Hepatocyte (in vitro differentiated cells): ENCODE results near the gene CHRD. TPM values are rescaled to one million over a fixed set of nuclear protein-coding genes. Genes with fewer than 3 reads are reported as not detected.

Experiments
- DNase-seq: peaks from one replicate; pipeline ENCODE4 v3.0.0-alpha.2; 2016; ENCODE audit warnings: low spot score
- H2AFZ ChIP-seq: fragments of 200-600 bp; sonication (generic); 2 replicates; pipeline ENCODE4 v1.6.0; 2016; ENCODE audit warnings: antibody characterized with exemption, mild to moderate bottlenecking
- H3K27ac ChIP-seq: fragments of 200-600 bp; sonication (generic); 2 replicates; pipeline ENCODE4 v1.5.1; 2016; ENCODE audit warnings: mild to moderate bottlenecking
- H3K27me3 ChIP-seq: fragments of 200-600 bp; sonication (generic); 2 replicates; pipeline ENCODE4 v1.6.1; 2016
- H3K36me3 ChIP-seq: fragments of 200-600 bp; sonication (generic); replicated peaks from 2 replicates; pipeline ENCODE4 v1.5.1; 2016; ENCODE audit warnings: low read depth; ENCODE audit not compliant: insufficient read depth
- H3K4me1 ChIP-seq: fragments of 200-600 bp; sonication (generic); 2 replicates; pipeline ENCODE4 v1.5.1; 2016; ENCODE audit warnings: mild to moderate bottlenecking, moderate library complexity; ENCODE audit not compliant: insufficient read depth
- H3K4me2 ChIP-seq: fragments of 200-600 bp; sonication (generic); 2 replicates; pipeline ENCODE4 v1.6.0; 2016
- H3K4me3 ChIP-seq: fragments of 200-600 bp; sonication (generic); 2 replicates; pipeline ENCODE4 v1.5.1; 2016; ENCODE audit warnings: mild to moderate bottlenecking
- H3K79me2 ChIP-seq: fragments of 200-600 bp; sonication (generic); 2 replicates; pipeline ENCODE4 v1.6.0; 2017; ENCODE audit warnings: mild to moderate bottlenecking
- H3K9me2 ChIP-seq: fragments of 200-600 bp; sonication (generic); replicated peaks from 2 replicates; pipeline ENCODE4 v1.6.0; 2017; ENCODE audit warnings: mild to moderate bottlenecking; ENCODE audit not compliant: insufficient read depth
- H3K9me3 ChIP-seq: fragments of 200-600 bp; sonication (generic); 2 replicates; pipeline ENCODE4 v1.5.1; 2016; ENCODE audit warnings: low read depth, mild to moderate bottlenecking
- H4K20me1 ChIP-seq: fragments of 200-600 bp; sonication (generic); 2 replicates; pipeline ENCODE4 v1.6.0; 2016; ENCODE audit warnings: mild to moderate bottlenecking; ENCODE audit not compliant: insufficient read depth, poor library complexity, severe bottlenecking
- CTCF ChIP-seq: fragments of 200-600 bp; sonication (generic); IDR thresholded peaks from 2 replicates; pipeline ENCODE4 v1.5.1; 2016; ENCODE audit warnings: antibody characterized with exemption, mild to moderate bottlenecking; ENCODE audit not compliant: poor library complexity
- EZH2 ChIP-seq: fragments of 200-600 bp; sonication (generic); IDR thresholded peaks from 2 replicates; pipeline ENCODE4 v1.6.1; 2016; ENCODE audit warnings: antibody characterized with exemption, mild to moderate bottlenecking, borderline replicate concordance
- EZH2phosphoT487 ChIP-seq: fragments of 200-600 bp; sonication (generic); IDR thresholded peaks from one replicate; pipeline ENCODE4 v1.6.1; 2018; ENCODE audit warnings: antibody characterized with exemption, mild to moderate bottlenecking, low read depth, moderate library complexity; ENCODE audit not compliant: unreplicated experiment, severe bottlenecking
- WGBS: methylation state at CpG from one replicate; pipeline ENCODE4 v1.1.6; 2016; ENCODE audit warnings: low lambda C conversion rate; ENCODE audit errors: missing lambda C conversion rate; 5-methylcytosine and 5-hydroxymethylcytosine counted together
- polyA plus RNA-seq: library from polyadenylated mRNA; unstranded; fragments of >200 nt; fragmentation: Nextera tagmentation; extraction: Ambion mirVana; gene quantifications from 2 replicates; pipeline ENCODE4 v1.2.1, GENCODE V29; 2016
- total RNA-seq: library from RNA; depleted of rRNA; stranded (reverse); fragments of >200 nt; gene quantifications from 2 replicates; pipeline ENCODE4 v1.2.3, GENCODE V29; 2014

Gene CHRD
- total and polyA plus RNA-seq, 2 experiments from 2014 or later: 13.6 to 16.1 TPM

GRCh38 chr3:184341925-184342324 lies 37.9 kb upstream of the CHRD start:
- H3K27ac ChIP-seq: no peak overlapping the region
- no peaks in the 10 kb centered on the region for H3K9me3 ChIP-seq
- no peaks in the 10 kb centered on the region for H3K27me3 ChIP-seq
- no peak overlapping the region for H2AFZ ChIP-seq
- TF ChIP-seq EZH2: no peak
- TF ChIP-seq EZH2phosphoT487: no peak
- TF ChIP-seq CTCF: no peak
- peaks cover 28% of the 10 kb centered on the region for H3K4me1 ChIP-seq
- WGBS: 93% methylated on average over 7 of the region's 7 CpGs
- peaks cover 35% of the 10 kb centered on the region for H3K79me2 ChIP-seq
- H4K20me1 ChIP-seq: peaks cover 9% of the 10 kb centered on the region
- H3K4me3 ChIP-seq: no peak overlapping the region
- DNase-seq: no peak
- no peak overlapping the region for H3K4me2 ChIP-seq
- no peaks in the 10 kb centered on the region for H3K36me3 ChIP-seq
- no peaks in the 10 kb centered on the region for H3K9me2 ChIP-seq

GRCh38 chr3:184343200-184343876 lies 36.5 kb upstream of the CHRD start:
- Histone ChIP-seq H3K27ac (no peak overlapping the region), H3K4me3 (no peak overlapping the region), H3K27me3 (no peaks in the 10 kb centered on the region), H3K4me1 (peaks cover 22% of the 10 kb centered on the region), H3K36me3 (no peaks in the 10 kb centered on the region), H2AFZ (no peak overlapping the region), H3K9me2 (no peaks in the 10 kb centered on the region), H4K20me1 (peaks cover 6% of the 10 kb centered on the region), H3K9me3 (no peaks in the 10 kb centered on the region), H3K79me2 (peaks cover 21% of the 10 kb centered on the region), H3K4me2 (no peak overlapping the region)
- no peak for DNase-seq
- 79% methylated on average over 5 of the region's 5 CpGs for WGBS
- TF ChIP-seq EZH2 (no peak), CTCF (no peak), EZH2phosphoT487 (no peak)

GRCh38 chr3:184344579-184345316 lies 35.1 kb upstream of the CHRD start:
- Histone ChIP-seq H4K20me1 (no peaks in the 10 kb centered on the region), H3K4me1 (peaks cover 22% of the 10 kb centered on the region), H2AFZ (no peak overlapping the region), H3K9me3 (no peaks in the 10 kb centered on the region), H3K27me3 (no peaks in the 10 kb centered on the region), H3K4me2 (peak overlapping the region; percentile 39), H3K27ac (peak overlapping the region; percentile 71), H3K79me2 (peaks cover 12% of the 10 kb centered on the region), H3K4me3 (no peak overlapping the region), H3K36me3 (no peaks in the 10 kb centered on the region), H3K9me2 (no peaks in the 10 kb centered on the region)
- DNase-seq: no peak
- TF ChIP-seq EZH2phosphoT487 (no peak), CTCF (no peak), EZH2 (no peak)
- WGBS: 89% methylated on average over 24 of the region's 24 CpGs
